K562 (cell line): ENCODE results near the gene BEST1. TPM values are rescaled to one million over a fixed set of nuclear protein-coding genes. Genes with fewer than 3 reads are reported as not detected.
A peak's percentile ranks its signal among the peaks of the same experiment; 100 is the strongest.

Experiments
- BRF1 ChIP-seq: IDR thresholded peaks from 3 replicates; pipeline ENCODE4 v1.6.1; 2011; ENCODE audit warnings: borderline replicate concordance, mild to moderate bottlenecking; ENCODE audit not compliant: insufficient read length; ENCODE audit errors: extremely low read depth
- CCNT2 ChIP-seq: IDR thresholded peaks from 2 replicates; pipeline ENCODE4 v1.6.1; 2011; ENCODE audit warnings: borderline replicate concordance, low read depth, mild to moderate bottlenecking, moderate library complexity, mixed read lengths, low read length; ENCODE audit not compliant: insufficient read length; ENCODE audit errors: extremely low read depth
- FOXP1 ChIP-seq: sonication (generic); formaldehyde crosslinking; IDR thresholded peaks from 2 replicates; pipeline ENCODE4 v1.8.0; 2022; ENCODE audit warnings: mild to moderate bottlenecking, missing genetic modification reagents
- HMGN3 ChIP-seq: IDR thresholded peaks from 2 replicates; pipeline ENCODE4 v1.6.1; 2011; ENCODE audit warnings: borderline replicate concordance, low read depth, mild to moderate bottlenecking, mixed read lengths, low read length; ENCODE audit not compliant: insufficient read length; ENCODE audit errors: extremely low read depth
- JUND ChIP-seq, 2 experiments: IDR thresholded peaks; 2 replicates in 1 of 2; 3 replicates in 1 of 2; pipeline ENCODE4 v1.6.1; 2011; ENCODE audit warnings: borderline replicate concordance in 2 of 2, low read depth in 2 of 2, low read length in 2 of 2, improper control_type of control experiment in 1 of 2, missing biosample characterization in 1 of 2, missing genetic modification characterization in 1 of 2, missing genetic modification reagents in 1 of 2
- NR2C2 ChIP-seq, 2 experiments: fragments of 200-800 bp in 1 of 2; sonication (Bioruptor generic) in 1 of 2; sonication (generic) in 1 of 2; formaldehyde crosslinking in 1 of 2; IDR thresholded peaks; 2 replicates each; pipeline versions ENCODE4 v1.6.1 to v1.8.0; 2016 to 2022; ENCODE audit warnings: mild to moderate bottlenecking in 1 of 2, missing compliant biosample characterization in 1 of 2, missing genetic modification characterization in 1 of 2, missing genetic modification reagents in 1 of 2
- POLR3G ChIP-seq: IDR thresholded peaks from 2 replicates; pipeline ENCODE4 v1.6.1; 2011; ENCODE audit not compliant: insufficient read length, insufficient replicate concordance; ENCODE audit errors: extremely low read depth
- SRSF3 ChIP-seq: fragments of 200-400 bp; formaldehyde crosslinking; IDR thresholded peaks from 2 replicates; pipeline ENCODE4 v1.6.1; 2016; ENCODE audit warnings: mild to moderate bottlenecking, low read length, moderate library complexity; ENCODE audit not compliant: insufficient read depth
- TGIF2 ChIP-seq: sonication (generic); formaldehyde crosslinking; IDR thresholded peaks from 2 replicates; pipeline ENCODE4 v1.8.1; 2022; ENCODE audit warnings: mild to moderate bottlenecking, missing genetic modification reagents, moderate library complexity
- ZFX ChIP-seq: sonication (generic); formaldehyde crosslinking; IDR thresholded peaks from 2 replicates; pipeline ENCODE4 v1.8.0; 2022; ENCODE audit warnings: mild to moderate bottlenecking, missing genetic modification reagents, moderate library complexity
- ZNF146 ChIP-seq: IDR thresholded peaks from one replicate; pipeline ENCODE4 v1.6.1; 2018; ENCODE audit warnings: missing compliant biosample characterization; ENCODE audit not compliant: unreplicated experiment
- ZNF583 ChIP-seq: fragments of 250-450 bp; sonication (Bioruptor Pico); IDR thresholded peaks from 2 replicates; pipeline ENCODE4 v1.4.0; 2020
- polyA plus RNA-seq, 8 experiments: library from polyadenylated mRNA; depleted of rRNA in 4 of 8; stranded (reverse) in 5 of 8; unstranded in 3 of 8; fragments of >200 nt; fragmentation: Nextera tagmentation in 2 of 8; fragmentation: Illumina TruSeq in 1 of 8; extraction: Ambion mirVana in 2 of 8; extraction: Trizol in 1 of 8; gene quantifications; 2 replicates each; pipeline versions ENCODE4 v1.2.1 to v1.2.3, GENCODE V29; 2011 to 2014; ENCODE audit warnings: inconsistent platforms in 1 of 8, missing spikeins in 1 of 8
- total RNA-seq, 7 experiments: library from RNA; depleted of rRNA in 6 of 7; stranded (reverse); fragments of >200 nt in 6 of 7; fragmentation: Illumina TruSeq in 2 of 7; extraction: Trizol in 2 of 7; gene quantifications; 2 replicates each; pipeline versions ENCODE4 v1.2.1 to v1.2.3, GENCODE V29; 2011 to 2021; ENCODE audit warnings: low replicate concordance in 1 of 7
- TF ChIP-seq, protein P1 (sequence below): fragments of 450-650 bp; formaldehyde crosslinking; IDR thresholded peaks from 2 replicates; pipeline ENCODE4 v1.4.0; 2022; ENCODE audit warnings: mild to moderate bottlenecking, moderate library complexity
- TF ChIP-seq, protein P2 (sequence below): fragments of 250-450 bp; sonication (Bioruptor Pico); IDR thresholded peaks from 2 replicates; pipeline ENCODE4 v1.4.0; 2020; ENCODE audit warnings: mild to moderate bottlenecking, moderate library complexity

The BEST1 gene
- total and polyA plus RNA-seq, 9 of the 15 experiments (the other 6 are each of a cell fraction or from before 2014, with no cell fraction given): 0.07 to 1.3 (median 0.40) TPM

DNA sequence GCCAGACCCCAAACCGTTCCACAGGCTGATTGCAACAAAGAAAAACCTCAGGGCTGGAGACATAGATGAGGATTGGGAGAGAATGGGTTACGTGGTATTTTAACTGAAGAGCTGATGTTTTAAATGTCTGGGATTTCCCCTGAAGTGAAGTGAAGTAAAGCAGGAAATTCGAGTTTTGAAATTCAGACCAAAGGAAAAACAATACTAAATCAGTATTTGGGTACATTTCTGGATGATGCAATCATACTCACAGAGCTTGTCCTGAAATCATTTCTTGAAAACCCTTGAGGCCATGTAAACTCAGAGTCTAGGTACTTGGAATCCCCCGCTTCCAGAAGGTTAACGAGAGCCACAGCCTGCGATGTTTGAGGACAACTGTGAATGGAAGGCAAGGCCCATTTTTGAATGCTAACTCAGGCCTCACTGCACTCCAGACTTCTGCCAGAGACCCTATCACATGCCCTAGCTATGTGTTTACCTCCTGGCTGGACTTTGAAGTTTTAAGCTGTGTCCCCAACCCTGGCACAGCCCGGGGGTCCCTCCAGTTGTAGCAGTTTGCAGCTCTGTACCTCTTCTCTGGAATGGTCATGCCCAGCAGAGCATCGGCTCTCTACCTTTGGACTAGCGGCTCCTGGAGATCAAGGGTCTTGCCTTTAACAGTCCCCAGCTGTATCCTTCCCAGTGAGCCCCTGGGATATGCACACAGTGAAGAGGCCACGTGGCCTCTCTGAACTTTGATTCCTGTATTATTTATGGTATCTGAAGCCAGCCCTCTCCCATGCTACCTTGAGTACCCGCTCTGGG is 22.7 kb downstream of the BEST1 start (continued):
- no peak for TF ChIP-seq HMGN3
- TF ChIP-seq SRSF3: no peak
- TF ChIP-seq, protein P1, sequence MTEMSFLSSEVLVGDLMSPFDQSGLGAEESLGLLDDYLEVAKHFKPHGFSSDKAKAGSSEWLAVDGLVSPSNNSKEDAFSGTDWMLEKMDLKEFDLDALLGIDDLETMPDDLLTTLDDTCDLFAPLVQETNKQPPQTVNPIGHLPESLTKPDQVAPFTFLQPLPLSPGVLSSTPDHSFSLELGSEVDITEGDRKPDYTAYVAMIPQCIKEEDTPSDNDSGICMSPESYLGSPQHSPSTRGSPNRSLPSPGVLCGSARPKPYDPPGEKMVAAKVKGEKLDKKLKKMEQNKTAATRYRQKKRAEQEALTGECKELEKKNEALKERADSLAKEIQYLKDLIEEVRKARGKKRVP (CRISPR knock-in tag): peak; percentile 98
- peak; percentile 27; the same call in 1 of the 2 replicates for TF ChIP-seq FOXP1 (CRISPR knock-in tag)
- peak; percentile 42; the same call in 1 of the 2 replicates for TF ChIP-seq ZFX (CRISPR knock-in tag)
- no peak for TF ChIP-seq CCNT2
- no peak for TF ChIP-seq ZNF583 (CRISPR knock-in tag)
- TF ChIP-seq JUND (IDR thresholded peaks at IDR 0.05; ENCODE audit: borderline replicate concordance, low read depth, low read length): peak; percentile 59
- TF ChIP-seq JUND (tag; IDR thresholded peaks at IDR 0.05; ENCODE audit: borderline replicate concordance, low read depth, low read length): peak; percentile 51; the same call in 2 of the 3 replicates
- no peak for TF ChIP-seq NR2C2 (CRISPR knock-in tag; IDR thresholded peaks at IDR 0.05)
- TF ChIP-seq NR2C2 (tag; IDR thresholded peaks at IDR 0.05): no peak; the same call in 1 of the 2 replicates
- TF ChIP-seq, protein P2, sequence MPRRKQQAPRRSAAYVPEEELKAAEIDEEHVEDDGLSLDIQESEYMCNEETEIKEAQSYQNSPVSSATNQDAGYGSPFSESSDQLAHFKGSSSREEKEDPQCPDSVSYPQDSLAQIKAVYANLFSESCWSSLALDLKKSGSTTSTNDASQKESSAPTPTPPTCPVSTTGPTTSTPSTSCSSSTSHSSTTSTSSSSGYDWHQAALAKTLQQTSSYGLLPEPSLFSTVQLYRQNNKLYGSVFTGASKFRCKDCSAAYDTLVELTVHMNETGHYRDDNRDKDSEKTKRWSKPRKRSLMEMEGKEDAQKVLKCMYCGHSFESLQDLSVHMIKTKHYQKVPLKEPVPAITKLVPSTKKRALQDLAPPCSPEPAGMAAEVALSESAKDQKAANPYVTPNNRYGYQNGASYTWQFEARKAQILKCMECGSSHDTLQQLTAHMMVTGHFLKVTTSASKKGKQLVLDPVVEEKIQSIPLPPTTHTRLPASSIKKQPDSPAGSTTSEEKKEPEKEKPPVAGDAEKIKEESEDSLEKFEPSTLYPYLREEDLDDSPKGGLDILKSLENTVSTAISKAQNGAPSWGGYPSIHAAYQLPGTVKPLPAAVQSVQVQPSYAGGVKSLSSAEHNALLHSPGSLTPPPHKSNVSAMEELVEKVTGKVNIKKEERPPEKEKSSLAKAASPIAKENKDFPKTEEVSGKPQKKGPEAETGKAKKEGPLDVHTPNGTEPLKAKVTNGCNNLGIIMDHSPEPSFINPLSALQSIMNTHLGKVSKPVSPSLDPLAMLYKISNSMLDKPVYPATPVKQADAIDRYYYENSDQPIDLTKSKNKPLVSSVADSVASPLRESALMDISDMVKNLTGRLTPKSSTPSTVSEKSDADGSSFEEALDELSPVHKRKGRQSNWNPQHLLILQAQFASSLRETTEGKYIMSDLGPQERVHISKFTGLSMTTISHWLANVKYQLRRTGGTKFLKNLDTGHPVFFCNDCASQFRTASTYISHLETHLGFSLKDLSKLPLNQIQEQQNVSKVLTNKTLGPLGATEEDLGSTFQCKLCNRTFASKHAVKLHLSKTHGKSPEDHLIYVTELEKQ (CRISPR knock-in tag): no peak
- TF ChIP-seq BRF1: no peak
- TF ChIP-seq ZNF146: no peak
- TF ChIP-seq POLR3G: no peak
- TF ChIP-seq TGIF2: no peak
